ENCODE results near the gene TSC1. TPM values are rescaled to one million over a fixed set of nuclear protein-coding genes. Genes with fewer than 3 reads are reported as not detected.

Gene TSC1
- total and polyA plus RNA-seq, 2 donors: 15.1 to 18.7 TPM

- Histone ChIP-seq H3K36me3 (ENCODE audit: control insufficient read depth in 2 of 2, insufficient read depth in 2 of 2, low read length in 1 of 2) (no peaks in the 10 kb centered on the region), H3K4me1 (ENCODE audit: control insufficient read depth in 2 of 2, insufficient read depth in 2 of 2, low read length in 2 of 2) (peaks cover 0 to 7% of the 10 kb centered on the region in 2 donors), H3K9me3 (ENCODE audit: control insufficient read depth in 2 of 2, insufficient read depth in 1 of 2, low read length in 1 of 2) (no peaks in the 10 kb centered on the region), H3K4me3 (ENCODE audit: low read length in 2 of 2) (no peak overlapping the region), H3K27me3 (ENCODE audit: control insufficient read depth in 2 of 2, insufficient read depth in 1 of 2, low read length in 1 of 2) (peaks cover 2 to 18% of the 10 kb centered on the region in 2 donors), H3K27ac (ENCODE audit: low read depth in 1 of 2, low read length in 1 of 2) (no peak overlapping the region)
- DNase-seq (ENCODE audit: low read depth in 6 of 9, low spot score in 9 of 9): no peak
- 94% methylated on average over 14 of the region's 14 CpGs for WGBS
Observed at GRCh38 chr9:132988244-132989013, 44.0 kb upstream of the TSC1 start.

GRCh38 chr9:132986640-132987620 is 42.5 kb upstream of the TSC1 start:
- no peak overlapping the region for H3K4me3 ChIP-seq (ENCODE audit: low read length in 2 of 2)
- no peak for DNase-seq (ENCODE audit: low read depth in 6 of 9, low spot score in 9 of 9)

GRCh38 chr9:132986114-132986513 is 41.7 kb upstream of the TSC1 start:
- Histone ChIP-seq H3K9me3 (ENCODE audit: control insufficient read depth in 2 of 2, insufficient read depth in 1 of 2, low read length in 1 of 2) (no peaks in the 10 kb centered on the region), H3K4me3 (ENCODE audit: low read length in 2 of 2) (no peak overlapping the region), H3K4me1 (ENCODE audit: control insufficient read depth in 2 of 2, insufficient read depth in 2 of 2, low read length in 2 of 2) (peaks cover 0 to 2% of the 10 kb centered on the region in 2 donors), H3K36me3 (ENCODE audit: control insufficient read depth in 2 of 2, insufficient read depth in 2 of 2, low read length in 1 of 2) (no peaks in the 10 kb centered on the region), H3K27me3 (ENCODE audit: control insufficient read depth in 2 of 2, insufficient read depth in 1 of 2, low read length in 1 of 2) (peaks cover 2 to 18% of the 10 kb centered on the region in 2 donors), H3K27ac (ENCODE audit: low read depth in 1 of 2, low read length in 1 of 2) (no peak overlapping the region)
- WGBS: 92% methylated on average over 13 of the region's 13 CpGs
- DNase-seq (ENCODE audit: low read depth in 6 of 9, low spot score in 9 of 9): no peak

More at GRCh38 chr9:132986640-132987620, 42.5 kb upstream of the TSC1 start:
- WGBS: 62% methylated on average over 26 of the region's 26 CpGs
- Histone ChIP-seq H3K27me3 (ENCODE audit: control insufficient read depth in 2 of 2, insufficient read depth in 1 of 2, low read length in 1 of 2) (peaks cover 2 to 21% of the 10 kb centered on the region in 2 donors), H3K27ac (ENCODE audit: low read depth in 1 of 2, low read length in 1 of 2) (no peak overlapping the region), H3K9me3 (ENCODE audit: control insufficient read depth in 2 of 2, insufficient read depth in 1 of 2, low read length in 1 of 2) (no peaks in the 10 kb centered on the region), H3K36me3 (ENCODE audit: control insufficient read depth in 2 of 2, insufficient read depth in 2 of 2, low read length in 1 of 2) (no peaks in the 10 kb centered on the region), H3K4me1 (ENCODE audit: control insufficient read depth in 2 of 2, insufficient read depth in 2 of 2, low read length in 2 of 2) (peaks cover 0 to 6% of the 10 kb centered on the region in 2 donors)

GRCh38 chr9:132985489-132985888 is 41.1 kb upstream of the TSC1 start:
- Histone ChIP-seq H3K4me1 (ENCODE audit: control insufficient read depth in 2 of 2, insufficient read depth in 2 of 2, low read length in 2 of 2) (peaks cover 0 to 2% of the 10 kb centered on the region in 2 donors), H3K4me3 (ENCODE audit: low read length in 2 of 2) (no peak overlapping the region), H3K27ac (ENCODE audit: low read depth in 1 of 2, low read length in 1 of 2) (no peak overlapping the region), H3K27me3 (ENCODE audit: control insufficient read depth in 2 of 2, insufficient read depth in 1 of 2, low read length in 1 of 2) (peaks cover 2 to 14% of the 10 kb centered on the region in 2 donors), H3K9me3 (ENCODE audit: control insufficient read depth in 2 of 2, insufficient read depth in 1 of 2, low read length in 1 of 2) (no peaks in the 10 kb centered on the region), H3K36me3 (ENCODE audit: control insufficient read depth in 2 of 2, insufficient read depth in 2 of 2, low read length in 1 of 2) (no peaks in the 10 kb centered on the region)
- 91% methylated on average over 8 of the region's 8 CpGs for WGBS
- no peak for DNase-seq (ENCODE audit: low read depth in 6 of 9, low spot score in 9 of 9)

GRCh38 chr9:132985071-132985350 is 40.6 kb upstream of the TSC1 start:
- peaks cover 0 to 2% of the 10 kb centered on the region in 2 donors for H3K4me1 ChIP-seq (ENCODE audit: control insufficient read depth in 2 of 2, insufficient read depth in 2 of 2, low read length in 2 of 2)
- peaks cover 3 to 17% of the 10 kb centered on the region in 2 donors for H3K27me3 ChIP-seq (ENCODE audit: control insufficient read depth in 2 of 2, insufficient read depth in 1 of 2, low read length in 1 of 2)
- H3K4me3 ChIP-seq (ENCODE audit: low read length in 2 of 2): no peak overlapping the region
- no peak for DNase-seq (ENCODE audit: low read depth in 6 of 9, low spot score in 9 of 9)
- H3K36me3 ChIP-seq (ENCODE audit: control insufficient read depth in 2 of 2, insufficient read depth in 2 of 2, low read length in 1 of 2): no peaks in the 10 kb centered on the region
- H3K9me3 ChIP-seq (ENCODE audit: control insufficient read depth in 2 of 2, insufficient read depth in 1 of 2, low read length in 1 of 2): no peaks in the 10 kb centered on the region
- WGBS: 92% methylated on average over 4 of the region's 4 CpGs
- no peak overlapping the region for H3K27ac ChIP-seq (ENCODE audit: low read depth in 1 of 2, low read length in 1 of 2)

- peaks cover 8 to 23% of the 10 kb centered on the region in 2 donors for H3K27me3 ChIP-seq (ENCODE audit: control insufficient read depth in 2 of 2, insufficient read depth in 1 of 2, low read length in 1 of 2)
- peaks cover 0 to 2% of the 10 kb centered on the region in 2 donors for H3K4me1 ChIP-seq (ENCODE audit: control insufficient read depth in 2 of 2, insufficient read depth in 2 of 2, low read length in 2 of 2)
- no peak overlapping the region for H3K27ac ChIP-seq (ENCODE audit: low read depth in 1 of 2, low read length in 1 of 2)
- DNase-seq (ENCODE audit: low read depth in 6 of 9, low spot score in 9 of 9): no peak
- no peaks in the 10 kb centered on the region for H3K36me3 ChIP-seq (ENCODE audit: control insufficient read depth in 2 of 2, insufficient read depth in 2 of 2, low read length in 1 of 2)
- no peak overlapping the region for H3K4me3 ChIP-seq (ENCODE audit: low read length in 2 of 2)
- no peaks in the 10 kb centered on the region for H3K9me3 ChIP-seq (ENCODE audit: control insufficient read depth in 2 of 2, insufficient read depth in 1 of 2, low read length in 1 of 2)
- WGBS: 35% methylated on average over 20 of the region's 20 CpGs
Observed at GRCh38 chr9:132984202-132985070, 40.0 kb upstream of the TSC1 start.

GRCh38 chr9:132983491-132984201 is 39.2 kb upstream of the TSC1 start:
- no peak overlapping the region for H3K27ac ChIP-seq (ENCODE audit: low read depth in 1 of 2, low read length in 1 of 2)
- H3K36me3 ChIP-seq (ENCODE audit: control insufficient read depth in 2 of 2, insufficient read depth in 2 of 2, low read length in 1 of 2): no peaks in the 10 kb centered on the region
- 88% methylated on average over 11 of the region's 11 CpGs for WGBS
- H3K27me3 ChIP-seq (ENCODE audit: control insufficient read depth in 2 of 2, insufficient read depth in 1 of 2, low read length in 1 of 2): peaks cover 13 to 30% of the 10 kb centered on the region in 2 donors
- H3K4me3 ChIP-seq (ENCODE audit: low read length in 2 of 2): no peak overlapping the region
- peaks cover 0 to 2% of the 10 kb centered on the region in 2 donors for H3K4me1 ChIP-seq (ENCODE audit: control insufficient read depth in 2 of 2, insufficient read depth in 2 of 2, low read length in 2 of 2)
- no peaks in the 10 kb centered on the region for H3K9me3 ChIP-seq (ENCODE audit: control insufficient read depth in 2 of 2, insufficient read depth in 1 of 2, low read length in 1 of 2)
- DNase-seq (ENCODE audit: low read depth in 6 of 9, low spot score in 9 of 9): no peak

GRCh38 chr9:132982458-132982857 is 38.0 kb upstream of the TSC1 start:
- Histone ChIP-seq H3K4me3 (ENCODE audit: low read length in 2 of 2) (no peak overlapping the region), H3K27ac (ENCODE audit: low read depth in 1 of 2, low read length in 1 of 2) (no peak overlapping the region), H3K36me3 (ENCODE audit: control insufficient read depth in 2 of 2, insufficient read depth in 2 of 2, low read length in 1 of 2) (no peaks in the 10 kb centered on the region), H3K27me3 (ENCODE audit: control insufficient read depth in 2 of 2, insufficient read depth in 1 of 2, low read length in 1 of 2) (peaks cover 18 to 42% of the 10 kb centered on the region in 2 donors), H3K4me1 (ENCODE audit: control insufficient read depth in 2 of 2, insufficient read depth in 2 of 2, low read length in 2 of 2) (peaks cover 0 to 3% of the 10 kb centered on the region in 2 donors), H3K9me3 (ENCODE audit: control insufficient read depth in 2 of 2, insufficient read depth in 1 of 2, low read length in 1 of 2) (peaks cover 0 to 3% of the 10 kb centered on the region in 2 donors)
- DNase-seq (ENCODE audit: low read depth in 6 of 9, low spot score in 9 of 9): no peak
- WGBS: 42% methylated on average over 8 of the region's 8 CpGs
